Pancreas (tissue), 10 donors: ENCODE data around the gene S100A14. TPM values are rescaled to one million over a fixed set of nuclear protein-coding genes. Genes with fewer than 3 reads are reported as not detected.

Experiments
- ATAC-seq, 4 donors: fragments of 200-7000 bp; cut with Tn5 transposase; one replicate each; pipeline versions ENCODE4 v1.8.0 to v1.9.1; 2020; ENCODE audit warnings: mild to moderate bottlenecking in 4 of 4, moderate library complexity in 4 of 4
- DNase-seq, 6 donors: peaks; one replicate each; pipeline ENCODE4 v3.0.0-alpha.2; 2020
- FAIRE-seq: peaks from 2 replicates; lab custom pipeline; 2012; peaks lifted over from hg19 to GRCh38; lab: Jason Lieb, UNC
- H3K27ac ChIP-seq, 4 donors: fragments of 200-600 bp; sonication (generic); 1 replicate in 3 of 4; 2 replicates in 1 of 4; pipeline versions ENCODE4 v1.5.0 to v1.8.0; 2020
- H3K27me3 ChIP-seq, 4 donors: fragments of 200-600 bp; one replicate each; pipeline ENCODE4 v1.8.0; 2021
- H3K36me3 ChIP-seq, 3 donors: fragments of 200-600 bp; sonication (generic) in 1 of 3; one replicate each; pipeline versions ENCODE4 v1.5.0 to v1.8.0; 2020 to 2021
- H3K4me1 ChIP-seq, 3 donors: fragments of 200-600 bp; one replicate each; pipeline ENCODE4 v1.8.0; 2021
- H3K4me3 ChIP-seq, 4 donors: fragments of 200-600 bp; sonication (generic) in 2 of 4; one replicate each; pipeline versions ENCODE4 v1.5.0 to v1.8.0; 2020 to 2021
- H3K9me3 ChIP-seq, 4 donors: fragments of 200-600 bp; one replicate each; pipeline ENCODE4 v1.8.0; 2021
- WGBS, 2 donors: extraction: QIAGEN DNeasy Blood & Tissue Kit; methylation state at CpG; one replicate each; pipeline ENCODE4 v1.1.7; 2013; 5-methylcytosine and 5-hydroxymethylcytosine counted together
- intact Hi-C, 3 donors: fragments of 100-400 bp; cut with DNase I; formaldehyde crosslinking; loops; one replicate each; pipeline versions ENCODE4 v1.11.1 to v1.14.2; 2022
- polyA plus RNA-seq, 2 donors: library from polyadenylated mRNA; stranded (reverse); fragments of 200-250 nt; gene quantifications; one replicate each; pipeline ENCODE4 v1.2.3, GENCODE V29; 2013
- total RNA-seq, 6 donors: library from RNA; stranded (reverse); fragmentation: NEBNext Ultra II Directional in 4 of 6; extraction: Animal tissue kit (Norgen Biotek cat#: 25700) in 4 of 6; gene quantifications; one replicate each; pipeline versions ENCODE4 v1.2.1 to v1.2.4, GENCODE V29; 2021 to 2023
- TF ChIP-seq, protein P1 (sequence below), 4 donors: fragments of 200-600 bp; sonication (generic) in 3 of 4; IDR thresholded peaks; one replicate each; pipeline versions ENCODE4 v1.5.0 to v1.8.0; 2021; ENCODE audit warnings: antibody characterized with exemption in 4 of 4
- donor health status: healthy with polysubstance abuse.
- donor health status: DM: no; HTN: no; CAD: no; lungs with moderate emphysema.
- donor health status: DM: no; HTN: no; CAD: no.
- donor health status: control.
- donor health status: control.
- donor health status: Bipolar disorder and iron deficiency.
- donor health status: DM: yes; HTN: yes; CAD: no.
- donor health status: DM: no; HTN: no; CAD: no.
- donor health status: DM: no; HTN: no; CAD: no.
- donor health status: DM: yes; HTN: yes; CAD: no.

S100A14 gene
- total and polyA plus RNA-seq, 8 donors: 3.6 to 23.7 (median 13.0) TPM

DNA sequence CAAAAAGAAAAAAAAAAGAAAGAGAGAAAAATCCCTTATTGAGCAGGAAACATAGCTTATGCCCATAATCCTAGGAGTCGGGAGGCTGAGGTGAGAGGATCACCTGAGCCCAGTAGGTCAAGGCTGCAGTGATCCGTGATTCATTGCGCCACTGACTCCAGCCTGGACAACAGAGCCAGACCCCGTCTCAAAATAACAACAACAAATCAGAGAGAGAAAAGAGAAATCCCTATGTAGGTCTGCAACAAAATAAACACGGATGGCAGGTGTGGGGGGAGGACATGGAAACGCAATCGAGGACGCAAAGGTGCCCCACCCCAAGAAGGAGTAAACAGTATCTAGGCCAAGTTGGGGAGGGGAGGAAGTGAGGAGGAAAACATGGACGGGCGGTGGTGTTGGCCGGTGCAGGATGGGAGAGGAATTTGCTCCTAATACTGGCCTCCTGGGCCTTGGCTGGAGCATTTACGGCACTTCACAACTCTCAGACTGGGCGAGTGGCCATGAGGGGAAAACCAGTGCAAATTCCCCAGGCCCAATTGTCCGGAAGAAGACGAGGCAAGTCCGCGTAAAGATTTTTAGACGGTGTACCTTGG lies 17.1 kb upstream of the S100A14 start:
- ATAC-seq (peak; percentile 3 to 19 (median 14)), DNase-seq (no peak), FAIRE-seq (no peak)
- WGBS, 2 donors: 45 to 54% methylated on average over 18 of the region's 18 CpGs
- TF ChIP-seq, protein P1, sequence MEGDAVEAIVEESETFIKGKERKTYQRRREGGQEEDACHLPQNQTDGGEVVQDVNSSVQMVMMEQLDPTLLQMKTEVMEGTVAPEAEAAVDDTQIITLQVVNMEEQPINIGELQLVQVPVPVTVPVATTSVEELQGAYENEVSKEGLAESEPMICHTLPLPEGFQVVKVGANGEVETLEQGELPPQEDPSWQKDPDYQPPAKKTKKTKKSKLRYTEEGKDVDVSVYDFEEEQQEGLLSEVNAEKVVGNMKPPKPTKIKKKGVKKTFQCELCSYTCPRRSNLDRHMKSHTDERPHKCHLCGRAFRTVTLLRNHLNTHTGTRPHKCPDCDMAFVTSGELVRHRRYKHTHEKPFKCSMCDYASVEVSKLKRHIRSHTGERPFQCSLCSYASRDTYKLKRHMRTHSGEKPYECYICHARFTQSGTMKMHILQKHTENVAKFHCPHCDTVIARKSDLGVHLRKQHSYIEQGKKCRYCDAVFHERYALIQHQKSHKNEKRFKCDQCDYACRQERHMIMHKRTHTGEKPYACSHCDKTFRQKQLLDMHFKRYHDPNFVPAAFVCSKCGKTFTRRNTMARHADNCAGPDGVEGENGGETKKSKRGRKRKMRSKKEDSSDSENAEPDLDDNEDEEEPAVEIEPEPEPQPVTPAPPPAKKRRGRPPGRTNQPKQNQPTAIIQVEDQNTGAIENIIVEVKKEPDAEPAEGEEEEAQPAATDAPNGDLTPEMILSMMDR (IDR thresholded peaks at IDR 0.05): no peak
- intact Hi-C loops: no loop called here
- peaks cover 11 to 32% (median 26%) of the 10 kb centered on the region in 3 donors for H3K4me1 ChIP-seq
- H3K27ac ChIP-seq: peak overlapping the region; percentile 99 to 100 (median 100)
- H3K36me3 ChIP-seq: peaks cover 0 to 23% (median 8%) of the 10 kb centered on the region in 3 donors
- H3K27me3 ChIP-seq: no peaks in the 10 kb centered on the region
- H3K9me3 ChIP-seq: no peaks in the 10 kb centered on the region
- peak overlapping the region in 3 of 4 donors; percentile 75 to 92 (median 86) for H3K4me3 ChIP-seq

DNA sequence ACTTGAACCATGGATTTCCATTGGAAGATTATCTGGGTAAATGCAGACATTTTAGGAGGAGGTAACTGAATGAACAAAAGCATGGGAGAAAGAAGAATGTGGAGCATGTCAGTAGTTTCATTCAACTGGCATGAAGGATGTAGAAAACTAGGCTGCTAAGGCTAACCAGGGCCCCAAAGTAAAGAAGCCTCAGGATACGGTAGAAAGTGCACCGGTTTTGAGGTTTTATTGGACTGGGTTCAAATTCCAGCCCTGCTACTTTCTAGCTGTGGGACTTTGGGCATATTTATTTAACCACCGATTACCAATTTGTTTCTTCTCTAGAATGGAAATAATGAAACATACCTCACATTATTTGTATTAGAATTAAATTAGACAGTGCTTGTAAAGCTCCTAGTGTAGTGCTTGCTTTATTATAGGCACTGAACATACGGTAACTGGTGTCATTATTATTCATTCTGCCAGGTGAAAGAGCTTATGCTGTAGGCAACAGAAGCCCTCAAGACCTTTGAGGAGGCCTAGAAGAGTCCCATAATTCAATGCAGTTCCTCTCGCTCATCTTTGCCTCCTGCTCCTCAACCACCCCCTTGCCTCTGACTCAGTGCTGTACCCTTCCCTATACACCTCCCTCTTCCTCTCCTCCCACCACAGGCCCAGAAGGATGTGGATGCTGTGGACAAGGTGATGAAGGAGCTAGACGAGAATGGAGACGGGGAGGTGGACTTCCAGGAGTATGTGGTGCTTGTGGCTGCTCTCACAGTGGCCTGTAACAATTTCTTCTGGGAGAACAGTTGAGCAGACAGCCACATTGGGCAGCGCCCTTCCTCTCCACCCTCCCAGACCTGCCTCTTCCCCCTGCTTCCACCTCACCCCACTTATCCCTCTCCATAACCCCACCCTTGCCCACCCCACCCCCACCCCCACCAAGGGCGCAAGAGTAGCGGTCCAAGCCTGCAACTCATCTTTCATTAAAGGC lies 15.2 kb upstream of the S100A14 start:
- TF ChIP-seq, protein P1 (IDR thresholded peaks at IDR 0.05): no peak
- Histone ChIP-seq H3K27ac (no peak overlapping the region), H3K27me3 (no peaks in the 10 kb centered on the region), H3K9me3 (no peaks in the 10 kb centered on the region), H3K4me3 (no peak overlapping the region), H3K36me3 (peaks cover 0 to 5% (median 2%) of the 10 kb centered on the region in 3 donors), H3K4me1 (peaks cover 4 to 17% (median 6%) of the 10 kb centered on the region in 3 donors)
- 70 to 74% methylated on average over 10 of the region's 10 CpGs for WGBS, 2 donors
- intact Hi-C loops: no loop called here
- peak in 3 of 6 donors; percentile 13 to 22 (median 16) for DNase-seq
- no peak for ATAC-seq
- FAIRE-seq: no peak

DNA sequence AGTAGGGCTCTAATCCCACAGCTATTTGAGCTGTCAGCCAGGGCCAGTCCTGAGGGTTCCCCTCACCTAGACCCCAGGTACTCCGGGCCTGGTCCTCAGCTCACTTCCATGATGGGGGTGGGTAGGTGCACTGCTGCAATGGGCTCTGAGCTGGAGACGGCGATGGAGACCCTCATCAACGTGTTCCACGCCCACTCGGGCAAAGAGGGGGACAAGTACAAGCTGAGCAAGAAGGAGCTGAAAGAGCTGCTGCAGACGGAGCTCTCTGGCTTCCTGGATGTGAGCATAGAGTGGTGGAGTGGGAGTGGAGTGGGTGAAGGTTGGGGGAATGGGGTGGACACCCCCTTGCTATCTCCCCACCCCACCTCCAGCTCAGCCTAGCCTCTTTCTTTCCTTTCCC lies 14.3 kb upstream of the S100A14 start:
- Histone ChIP-seq H3K9me3 (no peaks in the 10 kb centered on the region), H3K27me3 (no peaks in the 10 kb centered on the region), H3K36me3 (no peaks in the 10 kb centered on the region), H3K4me1 (peaks cover 0 to 12% (median 0%) of the 10 kb centered on the region in 3 donors), H3K27ac (no peak overlapping the region), H3K4me3 (no peak overlapping the region)
- FAIRE-seq (no peak), ATAC-seq (no peak), DNase-seq (peak in 2 of 6 donors; percentile 31 to 50)
- 77 to 87% methylated on average over 7 of the region's 7 CpGs for WGBS, 2 donors
- TF ChIP-seq, protein P1 (IDR thresholded peaks at IDR 0.05): no peak
- intact Hi-C loops: no loop called here

DNA sequence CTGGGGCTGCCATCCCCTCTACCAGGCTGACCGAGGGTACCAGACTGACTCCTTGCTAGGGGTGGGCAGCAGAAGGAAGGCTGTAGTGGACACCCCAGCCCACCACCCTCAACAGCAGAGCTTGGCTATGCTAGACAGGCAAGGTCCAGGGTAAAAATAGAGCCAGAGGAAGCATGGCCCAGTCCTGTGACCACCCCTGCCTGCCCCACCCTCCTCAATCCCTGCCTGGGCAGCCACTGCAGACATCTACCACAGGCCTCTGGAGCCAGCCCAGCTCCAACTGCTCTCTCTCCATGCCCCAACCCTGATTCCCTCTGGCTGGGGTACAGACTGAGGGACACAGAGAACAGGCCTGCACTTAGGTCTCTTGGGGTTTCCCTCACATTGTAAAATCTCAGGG lies 13.8 kb upstream of the S100A14 start:
- intact Hi-C loops: loop anchor here in 1 of 3 donors (10.0 kb wide), 1 partner anchor 55 kb away; no protein-coding TSS in a partner anchor
- no peak for FAIRE-seq
- TF ChIP-seq, protein P1 (IDR thresholded peaks at IDR 0.05): no peak
- Histone ChIP-seq H3K36me3 (no peaks in the 10 kb centered on the region), H3K27me3 (no peaks in the 10 kb centered on the region), H3K4me1 (peaks cover 0 to 9% (median 0%) of the 10 kb centered on the region in 3 donors), H3K4me3 (no peak overlapping the region), H3K27ac (no peak overlapping the region), H3K9me3 (no peaks in the 10 kb centered on the region)
- 88 to 100% methylated on average over 1 of the region's 1 CpG for WGBS, 2 donors
- no peak for ATAC-seq
- peak in 2 of 6 donors; percentile 42 to 47 for DNase-seq
